Measurements from ENCODE around the gene ARSD.

GRCh38 chrX:2955838-2956237, 26.7 kb upstream of the ARSD start:
- TF ChIP-seq, protein P1, sequence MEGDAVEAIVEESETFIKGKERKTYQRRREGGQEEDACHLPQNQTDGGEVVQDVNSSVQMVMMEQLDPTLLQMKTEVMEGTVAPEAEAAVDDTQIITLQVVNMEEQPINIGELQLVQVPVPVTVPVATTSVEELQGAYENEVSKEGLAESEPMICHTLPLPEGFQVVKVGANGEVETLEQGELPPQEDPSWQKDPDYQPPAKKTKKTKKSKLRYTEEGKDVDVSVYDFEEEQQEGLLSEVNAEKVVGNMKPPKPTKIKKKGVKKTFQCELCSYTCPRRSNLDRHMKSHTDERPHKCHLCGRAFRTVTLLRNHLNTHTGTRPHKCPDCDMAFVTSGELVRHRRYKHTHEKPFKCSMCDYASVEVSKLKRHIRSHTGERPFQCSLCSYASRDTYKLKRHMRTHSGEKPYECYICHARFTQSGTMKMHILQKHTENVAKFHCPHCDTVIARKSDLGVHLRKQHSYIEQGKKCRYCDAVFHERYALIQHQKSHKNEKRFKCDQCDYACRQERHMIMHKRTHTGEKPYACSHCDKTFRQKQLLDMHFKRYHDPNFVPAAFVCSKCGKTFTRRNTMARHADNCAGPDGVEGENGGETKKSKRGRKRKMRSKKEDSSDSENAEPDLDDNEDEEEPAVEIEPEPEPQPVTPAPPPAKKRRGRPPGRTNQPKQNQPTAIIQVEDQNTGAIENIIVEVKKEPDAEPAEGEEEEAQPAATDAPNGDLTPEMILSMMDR (IDR thresholded peaks at IDR 0.05 in 2 of 3, conservative IDR thresholded peaks at IDR 0.05 in 1 of 3; ENCODE audit: borderline replicate concordance in 1 of 3, insufficient read depth in 1 of 3, low read depth in 2 of 3, low read length in 2 of 3), result no peak
- no peak for TF ChIP-seq POLR2AphosphoS5 (IDR thresholded peaks at IDR 0.05; ENCODE audit: low read depth, low read length)

All from HCT116 (cell line).